Measurements from ENCODE around the gene RALBP1. TPM values are rescaled to one million over a fixed set of nuclear protein-coding genes. Genes with fewer than 3 reads are reported as not detected.

RALBP1 gene
- total and polyA plus RNA-seq, 2 of the 8 experiments (the other 6 are each of a cell fraction or from before 2014, with no cell fraction given): 40.3 to 67.8 TPM

DNA sequence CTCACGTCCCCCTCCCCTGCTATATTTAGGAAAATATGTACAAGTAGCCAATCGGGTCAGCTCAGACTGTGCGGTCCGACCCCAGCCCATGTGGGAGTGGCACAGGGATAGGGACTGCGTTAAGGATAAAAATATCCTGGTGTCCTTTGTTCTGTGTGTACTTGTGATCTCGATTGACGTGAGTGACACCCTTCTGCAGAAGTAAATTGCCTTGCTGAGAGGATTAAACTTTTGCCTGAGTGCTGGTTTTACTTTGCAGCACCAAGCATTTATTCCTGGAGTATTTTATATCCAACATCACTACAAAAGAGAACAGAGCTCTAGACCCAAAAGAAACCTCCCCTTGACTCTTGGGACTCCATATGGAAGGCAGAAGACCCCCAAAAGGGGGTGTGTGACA is 28.0 kb upstream of the RALBP1 start:
- no peaks in the 10 kb centered on the region for H3K23me2 ChIP-seq (ENCODE audit: low read depth, low read length)
- CTCF ChIA-PET (ENCODE audit: partially characterized antibody): interaction anchor here (1.1 to 2.3 kb wide), 3 partner anchors 18 to 69 kb away, joined by 3 to 5 read pairs (median 4); no protein-coding TSS in a partner anchor
- no peak overlapping the region for H3K4me3 ChIP-seq (ENCODE audit: extremely low read depth in 1 of 4, insufficient read depth in 2 of 4, low read depth in 3 of 4, low read length in 4 of 4)
- no peak overlapping the region for H4K5ac ChIP-seq (ENCODE audit: insufficient read length, low read depth, low read length)
- no peak overlapping the region for H2AFZ ChIP-seq (ENCODE audit: low read length)
- H2BK20ac ChIP-seq (ENCODE audit: low read length): no peak overlapping the region
- FAIRE-seq (no peak), DNase-seq (ENCODE audit: low read depth in 1 of 2, low spot score in 2 of 2) (peak in 1 of 2 experiments; percentile 27)
- H3K36me3 ChIP-seq (ENCODE audit: control insufficient read depth in 2 of 4, insufficient read depth in 4 of 4, low read length in 3 of 4): no peaks in the 10 kb centered on the region
- H3K18ac ChIP-seq (ENCODE audit: extremely low read depth, low read length): no peak overlapping the region
- H4K91ac ChIP-seq (replicated peaks; ENCODE audit: insufficient read length, low read length): no peak overlapping the region
- no peak overlapping the region for H3K27ac ChIP-seq (ENCODE audit: low read depth, low read length)
- POLR2A ChIA-PET (ENCODE audit: partially characterized antibody): no interaction called here
- no peak overlapping the region for H3K4me2 ChIP-seq (ENCODE audit: insufficient read depth in 1 of 2, low read depth in 2 of 2, low read length in 2 of 2)
- no peaks in the 10 kb centered on the region for H4K20me1 ChIP-seq (replicated peaks in 1 of 2; ENCODE audit: control insufficient read depth in 1 of 2, insufficient read depth in 2 of 2, low read length in 2 of 2)
- no peak overlapping the region for H3K56ac ChIP-seq (replicated peaks; ENCODE audit: insufficient read length, low read depth, low read length)
- no peak overlapping the region for H2AK5ac ChIP-seq (ENCODE audit: low read depth, low read length)
- H2BK120ac ChIP-seq (replicated peaks; ENCODE audit: low read depth, low read length): no peak overlapping the region
- H2BK12ac ChIP-seq (ENCODE audit: low read depth, low read length): no peak overlapping the region
- no peak overlapping the region for H3K9ac ChIP-seq (replicated peaks in 1 of 4; ENCODE audit: extremely low read depth in 1 of 4, low read depth in 3 of 4, low read length in 3 of 4)
- H3K14ac ChIP-seq (ENCODE audit: insufficient read length): no peak overlapping the region
- H3K23ac ChIP-seq (ENCODE audit: insufficient read length): no peak overlapping the region
- peaks cover 0 to 3% (median 0%) of the 10 kb centered on the region in 4 experiments; a peak in 2 of 7 replicates for H3K4me1 ChIP-seq (replicated peaks in 1 of 4; ENCODE audit: control insufficient read depth in 3 of 4, insufficient read depth in 4 of 4, low read length in 3 of 4)
- WGBS, 2 experiments (ENCODE audit: extremely low coverage in 1 of 2, insufficient coverage in 1 of 2, insufficient read length in 1 of 2, insufficient replicate concordance in 2 of 2, low coverage in 1 of 2, low lambda C conversion rate in 2 of 2, missing lambda C conversion rate in 1 of 2): 91% methylated on average over 7 of the region's 7 CpGs; no CpG with 5 or more reads in 1 of the 2 experiments
- no peaks in the 10 kb centered on the region for H3K79me1 ChIP-seq (ENCODE audit: low read depth, low read length)
- no peak overlapping the region for H3K4ac ChIP-seq (replicated peaks; ENCODE audit: insufficient read length, low read depth, low read length)
- no peaks in the 10 kb centered on the region for H3K9me3 ChIP-seq (ENCODE audit: insufficient read depth in 2 of 2, low read depth in 1 of 2, low read length in 1 of 2)
- H3K27me3 ChIP-seq (replicated peaks in 1 of 4; ENCODE audit: control insufficient read depth in 3 of 4, extremely low read depth in 1 of 4, insufficient read depth in 3 of 4, low read length in 3 of 4): no peaks in the 10 kb centered on the region
- H2BK5ac ChIP-seq (ENCODE audit: low read depth, low read length): no peak overlapping the region
- no peak overlapping the region for H2BK15ac ChIP-seq (ENCODE audit: low read length)
- H4K8ac ChIP-seq (ENCODE audit: extremely low read depth, insufficient read depth, low read length): no peak overlapping the region
- no peak for TF ChIP-seq YY1 (IDR thresholded peaks at IDR 0.05; ENCODE audit: low read depth, low read length)
- TF ChIP-seq TCF12 (IDR thresholded peaks at IDR 0.05; ENCODE audit: low read depth, low read length): no peak
- TF ChIP-seq CBX5 (IDR thresholded peaks at IDR 0.05; ENCODE audit: low read depth, low read length): no peak
- TF ChIP-seq FOSL1 (IDR thresholded peaks at IDR 0.05; ENCODE audit: insufficient read depth, low read depth, low read length): no peak
- no peak for TF ChIP-seq POLR2A (IDR thresholded peaks at IDR 0.05; ENCODE audit: control extremely low read depth in 1 of 2, low read depth in 2 of 2, low read length in 2 of 2)
- H3K79me2 ChIP-seq (ENCODE audit: control insufficient read depth in 1 of 2, insufficient read depth in 2 of 2, low read length in 2 of 2): no peaks in the 10 kb centered on the region

Measured in H1 (cell line).